ENCODE results near the gene REG1B.

REG1B gene, protein sequence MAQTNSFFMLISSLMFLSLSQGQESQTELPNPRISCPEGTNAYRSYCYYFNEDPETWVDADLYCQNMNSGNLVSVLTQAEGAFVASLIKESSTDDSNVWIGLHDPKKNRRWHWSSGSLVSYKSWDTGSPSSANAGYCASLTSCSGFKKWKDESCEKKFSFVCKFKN

DNA sequence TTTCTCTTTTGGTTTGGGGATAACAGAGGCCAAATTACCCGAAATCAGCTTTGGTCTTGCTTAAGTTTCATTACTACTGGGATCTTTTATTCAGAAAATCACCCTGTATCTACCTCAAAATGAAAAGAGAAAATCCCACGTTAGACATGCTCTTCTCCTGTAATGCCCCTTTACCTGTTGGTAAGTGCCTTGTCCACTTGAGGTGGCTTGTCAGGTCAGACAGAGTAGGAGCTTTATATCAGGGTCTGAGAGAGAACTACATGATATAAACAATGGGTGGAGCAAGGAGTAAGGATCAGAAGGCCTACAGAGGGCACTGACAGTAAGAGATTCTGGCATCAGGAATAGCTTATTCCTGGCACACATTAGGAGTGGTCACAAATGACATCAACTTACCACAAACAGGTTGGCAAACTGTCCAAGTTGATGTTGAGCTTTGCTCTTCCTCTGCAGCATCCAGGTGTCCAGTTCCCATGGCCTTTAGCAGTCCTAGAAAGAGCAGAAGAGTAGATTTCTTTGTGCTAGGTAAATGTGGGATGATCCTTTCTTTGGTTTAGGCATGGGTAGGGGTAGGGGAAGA is at the start of gene REG1B:
REG1B (minus strand) TSS at position 209 of the 580 bp plus-strand sequence. CDS start 381 bp downstream, outside the sequence.
- no peak for DNase-seq (ENCODE audit: low read depth, low spot score)

DNA sequence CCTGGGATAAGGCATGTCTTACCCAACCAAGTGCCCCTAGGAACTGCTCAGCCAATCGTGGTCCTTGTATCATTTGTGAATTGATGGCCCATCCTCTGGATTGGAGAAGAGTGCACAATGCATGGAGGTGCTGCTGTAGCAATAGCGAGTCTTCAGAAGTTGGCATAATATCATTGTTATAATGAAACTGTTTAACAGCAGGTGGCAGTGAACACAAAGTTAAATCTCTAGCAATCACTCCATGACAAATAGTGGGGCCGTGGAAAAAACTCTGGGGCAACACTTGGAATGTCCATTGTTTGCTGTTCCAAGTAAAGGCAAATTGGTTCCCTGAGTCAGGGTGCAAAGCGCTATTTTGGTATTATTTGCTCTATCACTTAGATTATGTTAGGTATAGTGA is 43.9 kb upstream of the REG1B start:
- DNase-seq (ENCODE audit: low read depth, low spot score) = no peak

DNA sequence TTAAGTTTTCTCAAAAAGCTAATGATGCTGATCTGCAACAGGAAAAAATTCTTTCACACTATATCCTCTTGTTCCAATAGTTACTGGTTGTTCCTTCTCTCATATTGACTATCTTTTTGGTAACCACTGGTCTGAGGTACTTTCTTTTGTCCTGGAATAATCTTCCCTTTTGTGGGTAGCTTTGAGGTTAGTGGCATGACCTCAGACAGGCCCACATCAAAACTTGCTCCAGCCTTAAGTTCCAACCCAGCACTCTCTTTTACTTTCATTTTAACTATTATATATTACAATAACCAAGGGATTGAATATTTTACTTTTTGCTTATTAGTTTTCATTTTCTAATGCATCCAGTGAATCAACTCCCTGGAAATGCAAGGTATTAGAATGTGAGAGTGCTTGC is 42.0 kb upstream of the REG1B start:
- no peak for DNase-seq (ENCODE audit: low read depth, low spot score)

DNA sequence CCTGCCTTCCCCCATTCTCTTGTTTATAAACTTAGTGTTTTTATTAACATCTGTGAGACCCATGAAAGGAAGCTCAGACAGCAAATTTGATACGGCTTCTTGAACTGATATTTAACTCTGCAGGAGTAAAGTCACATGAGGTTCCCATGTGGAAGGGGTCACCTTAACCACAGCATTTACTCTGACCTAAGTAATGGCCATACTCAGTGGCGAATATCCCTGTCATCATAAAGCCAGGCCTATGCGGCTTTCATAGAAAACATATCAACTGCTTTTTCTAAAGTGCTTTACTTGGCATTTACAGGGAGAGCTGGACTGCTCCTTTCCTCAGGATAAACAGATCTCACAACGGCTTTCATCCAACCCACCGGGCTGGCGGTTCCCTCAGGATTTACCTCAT is 41.5 kb upstream of the REG1B start:
- DNase-seq (ENCODE audit: low read depth, low spot score) = no peak

DNA sequence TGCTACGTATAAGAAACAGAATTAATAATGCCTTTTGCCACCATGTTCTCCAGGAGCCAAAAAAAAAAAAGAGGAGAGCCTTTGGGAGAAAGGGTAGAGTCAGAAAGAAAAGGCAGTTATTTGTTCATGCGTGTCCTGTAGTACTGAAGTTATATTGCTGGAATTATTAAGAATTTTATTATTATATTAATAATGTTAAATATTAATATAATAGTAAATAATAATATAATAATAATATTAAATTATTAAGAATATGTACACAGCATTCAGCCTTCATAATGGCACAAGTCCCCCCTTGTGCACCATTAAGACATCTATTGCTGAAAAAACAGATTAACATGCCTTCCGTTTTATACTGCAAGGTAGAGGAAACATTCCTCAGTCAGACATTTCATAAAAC is 40.6 kb upstream of the REG1B start:
- no peak for DNase-seq (ENCODE audit: low read depth, low spot score)

DNA sequence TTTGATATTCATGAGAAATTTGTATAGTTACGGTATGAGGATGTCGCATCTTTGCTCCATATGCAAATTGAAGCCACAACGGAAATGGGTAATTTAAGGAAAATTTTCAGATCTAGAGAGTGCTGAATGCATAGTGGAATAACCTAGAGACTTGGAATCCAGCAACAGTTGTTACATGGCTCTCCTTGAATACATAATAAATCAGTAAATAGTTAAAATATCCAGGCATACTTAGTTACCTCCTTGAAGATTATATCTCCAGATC is 37.9 kb upstream of the REG1B start:
- DNase-seq (ENCODE audit: low read depth, low spot score) = no peak

DNA sequence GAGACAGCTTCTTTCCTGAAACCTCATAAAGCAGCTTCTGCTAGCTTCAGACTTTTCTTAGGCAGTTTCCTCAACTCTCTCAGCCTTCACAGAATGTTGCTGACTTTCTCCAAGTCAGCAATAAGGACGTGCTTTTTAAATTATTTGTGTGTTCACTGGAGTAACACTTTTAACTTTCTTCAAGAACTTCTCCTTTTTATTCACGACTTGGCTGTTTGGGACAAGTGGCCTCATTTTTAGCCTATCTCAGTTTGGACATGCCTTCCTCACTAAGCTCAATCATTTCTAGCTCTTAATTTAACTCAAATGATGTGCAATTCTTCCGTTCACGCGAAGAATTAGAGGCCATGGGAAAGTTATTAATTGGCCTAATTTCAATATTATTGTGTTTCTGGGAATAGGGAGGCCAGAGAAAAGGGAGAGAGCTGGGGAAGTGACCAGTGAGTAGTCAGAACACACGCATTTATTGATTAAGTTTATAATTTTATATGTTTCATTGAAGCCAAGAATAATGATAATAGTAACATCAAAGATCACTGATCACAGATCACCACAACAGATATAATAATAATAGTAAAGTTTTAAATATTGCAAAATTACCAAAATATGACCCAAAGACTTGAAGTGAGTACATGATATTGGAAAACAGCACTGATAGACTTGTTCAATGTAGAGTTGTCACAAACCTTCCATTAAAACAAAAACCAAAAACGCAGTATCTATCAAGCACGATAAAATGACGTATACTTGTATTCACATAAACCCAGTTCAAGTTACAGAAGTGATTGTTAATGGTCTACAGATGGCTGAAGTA is 37.3 kb upstream of the REG1B start:
- DNase-seq (ENCODE audit: low read depth, low spot score) = no peak

DNA sequence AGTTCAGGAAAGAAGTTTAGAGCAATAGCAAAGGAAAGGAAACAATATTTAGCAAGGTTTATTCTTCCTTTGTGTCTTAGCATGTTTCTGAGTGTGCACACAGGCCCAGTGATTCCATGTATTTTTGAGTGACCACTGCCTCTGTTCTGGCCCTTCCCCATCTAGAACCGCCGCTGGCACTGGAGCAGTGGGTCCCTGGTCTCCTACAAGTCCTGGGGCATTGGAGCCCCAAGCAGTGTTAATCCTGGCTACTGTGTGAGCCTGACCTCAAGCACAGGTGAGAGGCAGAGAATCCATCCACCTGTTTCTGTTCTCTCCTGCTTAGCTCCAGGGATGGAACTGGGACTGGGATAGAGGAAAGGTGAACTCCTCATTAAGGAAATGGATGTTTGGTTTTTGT is 34.9 kb upstream of the REG1B start:
- no peak for DNase-seq (ENCODE audit: low read depth, low spot score)

DNA sequence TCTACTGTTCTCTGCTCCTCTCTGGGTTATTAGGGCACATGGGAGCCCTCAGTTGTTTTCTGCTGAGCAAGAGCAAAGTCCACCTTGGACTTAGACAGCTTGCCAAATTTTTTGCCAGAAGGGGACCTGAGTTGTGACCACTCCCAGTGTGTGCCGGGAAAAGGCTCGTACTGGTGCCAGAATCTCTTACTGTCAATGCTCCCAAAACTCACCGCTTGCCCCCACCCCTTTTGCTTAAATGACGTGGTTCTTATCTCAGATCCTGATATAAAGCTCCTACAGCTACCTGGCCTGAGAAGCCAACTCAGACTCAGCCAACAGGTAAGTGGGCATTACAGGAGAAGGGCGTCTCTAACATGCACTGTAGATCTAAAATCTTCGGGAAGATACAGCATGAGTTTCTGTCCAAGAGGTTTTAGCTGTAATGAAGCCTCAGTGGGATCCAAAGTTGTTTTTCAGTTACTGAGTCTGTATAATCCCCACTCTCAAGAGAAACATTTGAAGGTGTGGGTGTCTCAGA is 32.5 kb upstream of the REG1B start, which contains the start of gene REG1A:
REG1A (plus strand) TSS at position 295 of the 520 bp plus-strand sequence. CDS start 374 bp downstream, outside the sequence.
- DNase-seq (ENCODE audit: low read depth, low spot score) = no peak

DNA sequence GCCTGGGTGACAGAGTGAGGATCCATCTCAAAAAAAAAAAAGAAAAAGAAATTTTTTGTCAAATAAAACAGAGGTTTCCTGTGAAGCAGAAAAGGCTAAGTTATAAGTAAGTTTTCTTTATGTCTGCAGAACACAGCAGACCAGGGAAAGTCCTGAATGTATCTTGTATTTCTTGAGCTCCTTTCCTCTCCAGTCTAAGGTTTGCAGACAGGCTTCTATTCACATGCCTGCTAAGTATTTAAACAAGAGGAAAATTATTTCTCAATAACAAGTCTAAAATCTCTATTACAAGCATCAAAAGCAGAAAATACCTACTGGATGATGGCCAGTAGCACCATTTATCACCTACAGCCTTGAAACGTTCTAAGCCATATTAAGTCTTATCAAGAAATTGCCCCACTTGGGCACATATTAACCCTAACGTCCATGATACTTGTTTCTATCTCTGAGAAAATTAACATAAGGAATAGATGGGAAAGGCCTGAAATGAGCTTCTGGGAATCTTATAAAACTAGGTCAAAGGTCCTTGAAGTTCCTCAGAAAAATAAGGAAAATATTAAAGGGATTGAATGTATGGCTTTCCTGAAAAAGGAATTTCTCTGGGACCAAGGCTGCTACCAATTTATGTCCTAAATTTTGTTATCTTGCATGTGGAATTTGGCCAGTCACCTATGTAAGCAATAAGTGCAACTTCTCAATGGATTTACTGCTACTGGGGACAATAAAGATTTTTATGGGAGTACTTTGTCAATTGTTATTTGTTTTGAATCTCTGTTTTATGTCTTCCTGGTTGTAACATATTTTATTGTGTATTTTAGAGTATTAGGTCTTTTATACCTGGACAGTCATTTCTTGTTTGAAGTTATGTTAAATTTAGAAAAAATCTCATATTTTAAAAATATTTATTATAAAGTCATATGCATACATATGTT is 29.5 kb upstream of the REG1B start:
- DNase-seq (ENCODE audit: low read depth, low spot score) = no peak

DNA sequence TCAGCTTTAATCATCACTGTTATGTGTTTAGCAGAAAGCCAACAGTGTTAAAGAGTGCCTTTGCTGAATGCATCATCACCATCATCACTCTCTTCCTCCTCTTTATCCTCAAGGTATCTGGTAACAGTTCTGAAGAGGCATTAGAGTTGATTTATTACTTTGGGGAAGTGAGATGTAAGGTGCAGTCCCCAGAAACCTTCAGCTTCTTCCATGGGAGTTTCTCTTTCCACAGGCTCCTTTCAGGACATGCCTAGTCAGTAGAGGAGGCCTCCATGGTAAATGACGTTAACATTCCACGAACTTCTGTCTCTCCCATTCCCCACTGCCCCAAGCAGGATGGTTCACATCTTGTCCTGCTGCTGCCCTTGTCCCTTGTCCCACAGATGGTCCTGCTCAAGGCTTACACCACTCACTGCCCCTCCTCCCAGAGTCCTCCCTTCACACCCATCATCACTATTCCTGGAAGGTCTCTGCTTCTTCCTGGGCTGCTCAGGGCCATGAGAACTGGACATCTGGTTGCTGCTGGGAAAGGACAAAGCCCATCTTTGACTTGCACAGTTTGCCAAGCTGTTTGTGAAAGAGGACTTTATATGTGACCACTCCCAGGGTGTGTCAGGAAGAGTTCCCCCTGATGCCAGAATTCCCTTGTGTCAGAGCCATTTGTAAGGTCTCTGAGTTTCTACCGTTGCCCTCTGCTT is 27.2 kb upstream of the REG1B start:
- no peak for DNase-seq (ENCODE audit: low read depth, low spot score)

DNA sequence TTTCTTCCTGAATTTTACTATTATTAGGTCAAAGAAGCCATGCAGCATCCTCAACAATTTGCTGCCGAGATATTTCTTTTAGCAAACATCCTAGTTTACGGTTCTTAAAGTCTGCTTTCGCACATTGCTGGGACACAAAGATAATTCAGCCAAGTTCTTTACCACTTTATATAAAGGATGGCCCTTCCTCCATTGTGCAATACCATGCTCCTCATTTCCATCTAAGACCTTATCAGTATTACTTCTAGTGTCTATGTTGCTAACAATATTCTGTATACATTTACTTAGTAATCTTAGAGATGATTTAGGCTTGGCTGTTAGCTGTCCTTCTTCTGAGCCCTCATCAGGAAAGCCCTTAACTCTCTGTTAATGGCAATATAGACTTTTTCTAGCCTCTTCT is 24.5 kb upstream of the REG1B start:
- DNase-seq (ENCODE audit: low read depth, low spot score) = no peak

DNA sequence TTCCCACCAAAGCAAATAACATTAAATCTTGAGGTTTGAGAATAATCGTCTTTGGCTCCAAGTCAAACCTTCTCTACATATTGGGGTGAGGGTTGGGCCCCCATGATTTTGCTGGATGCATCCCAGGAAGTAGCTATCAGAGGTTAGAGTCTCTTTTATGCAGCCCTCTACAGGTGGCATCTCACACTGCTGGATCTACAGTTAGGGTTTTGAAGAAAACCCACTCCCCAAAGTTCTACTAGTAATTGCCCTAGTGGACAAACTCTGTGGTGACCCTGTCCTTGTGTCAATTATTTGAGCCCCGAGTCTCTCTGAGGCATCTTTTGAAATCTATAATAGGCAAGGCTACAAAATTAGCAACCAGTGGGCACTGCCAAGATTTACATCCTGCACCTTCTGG is 17.5 kb upstream of the REG1B start:
- no peak for DNase-seq (ENCODE audit: low read depth, low spot score)

DNA sequence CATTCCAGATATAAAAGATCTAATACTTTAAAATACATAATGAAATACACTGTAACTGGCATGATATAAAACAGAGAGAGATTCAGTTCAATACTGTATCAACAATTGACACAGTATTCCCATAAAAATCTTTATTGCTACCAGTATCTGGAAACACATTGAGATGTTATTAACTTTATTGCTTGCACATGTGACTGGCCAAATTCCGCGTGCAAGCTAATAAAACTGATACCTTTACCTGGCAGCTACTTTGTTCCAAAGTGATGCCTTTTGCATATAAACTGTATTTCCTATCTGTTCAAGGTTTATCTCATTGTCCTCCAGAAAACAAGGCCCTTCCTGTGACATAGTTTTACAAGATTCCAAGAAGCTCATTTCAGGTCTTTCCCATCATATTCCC is 15.4 kb upstream of the REG1B start:
- DNase-seq (ENCODE audit: low read depth, low spot score) = no peak

DNA sequence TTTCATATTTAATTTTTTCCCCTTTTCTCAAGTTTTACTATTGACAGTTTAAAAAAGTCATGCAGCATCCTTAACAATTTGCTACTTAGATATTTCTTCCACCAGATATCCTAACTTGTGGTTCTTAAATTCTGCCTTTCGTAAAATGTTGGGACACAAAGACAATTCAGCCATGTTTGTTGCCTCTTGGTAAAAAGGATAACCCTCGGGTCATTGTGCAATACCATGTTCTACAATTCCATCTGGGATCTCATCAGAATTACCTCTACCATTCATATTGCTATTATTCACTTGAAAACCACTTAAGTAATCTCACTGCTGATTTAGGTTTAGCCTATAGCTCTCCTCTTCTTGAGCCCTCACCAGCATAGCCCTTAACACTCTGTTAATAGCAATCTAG is 13.2 kb upstream of the REG1B start:
- DNase-seq (ENCODE audit: low read depth, low spot score) = no peak

DNA sequence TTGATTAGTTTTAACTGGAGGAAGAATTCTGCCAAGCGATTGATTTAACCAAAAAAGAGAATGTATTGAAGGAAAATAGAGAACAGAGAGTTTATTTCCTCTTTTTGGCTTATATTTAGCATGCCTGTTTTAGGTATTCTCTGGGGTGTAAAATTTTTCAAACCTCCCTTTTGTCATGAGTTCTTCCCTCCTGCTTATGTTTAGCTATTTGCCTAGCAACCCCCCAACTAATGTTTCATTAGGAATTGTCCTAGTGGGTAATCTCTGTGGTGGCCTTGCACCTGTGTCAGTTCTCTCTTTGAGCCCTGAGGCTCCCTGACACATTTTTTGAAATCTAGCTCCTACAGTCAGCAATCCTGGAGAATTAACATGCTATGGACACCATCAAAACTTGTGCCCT is 12.5 kb upstream of the REG1B start:
- DNase-seq (ENCODE audit: low read depth, low spot score) = no peak

DNA sequence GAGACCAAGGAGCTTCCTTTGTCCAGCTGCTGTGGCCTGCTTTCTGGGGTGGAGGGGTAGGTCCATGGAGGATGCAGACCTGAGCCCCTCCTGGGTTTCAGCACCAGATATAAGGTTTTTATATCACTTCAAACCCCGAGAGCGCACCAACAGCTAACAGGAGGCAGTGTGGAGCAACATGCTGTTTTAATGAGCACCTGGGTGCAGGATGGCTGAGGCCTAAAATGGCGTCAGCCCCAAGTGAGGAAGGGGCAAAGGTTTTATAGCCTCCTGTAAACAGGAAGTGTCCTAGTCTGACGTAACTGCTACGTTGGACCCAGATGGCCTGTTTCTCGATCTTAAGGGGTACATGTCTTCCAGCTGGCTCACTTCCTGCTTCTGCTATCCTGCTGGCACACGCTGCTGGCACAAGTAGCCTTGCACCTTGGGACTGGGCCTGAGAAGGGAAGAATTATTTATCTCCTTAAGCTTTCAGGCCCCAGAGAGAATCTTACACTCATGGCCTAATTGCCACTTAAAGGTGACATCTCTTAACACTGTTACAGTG is 11.4 kb upstream of the REG1B start:
- DNase-seq (ENCODE audit: low read depth, low spot score) = no peak

DNA sequence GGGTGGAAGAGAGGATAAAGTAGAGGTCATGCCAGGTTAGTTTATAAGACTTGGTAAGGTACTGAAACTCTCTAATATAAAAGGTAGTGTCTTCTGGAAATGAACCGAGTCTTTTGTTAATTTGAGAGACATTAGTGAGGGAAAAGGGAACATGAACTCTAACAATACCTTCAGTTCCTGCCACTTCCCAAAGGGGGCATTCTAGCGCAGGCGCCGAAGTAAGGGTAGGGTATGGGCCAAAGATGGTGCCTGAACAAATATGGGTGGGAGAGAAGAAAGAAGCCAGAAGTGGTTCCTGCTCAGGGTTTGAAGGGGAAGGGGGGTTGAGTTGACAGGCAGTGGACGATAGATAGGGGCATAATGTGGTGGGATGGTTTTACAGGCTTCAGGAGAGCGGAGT is 10.1 kb upstream of the REG1B start:
- no peak for DNase-seq (ENCODE audit: low read depth, low spot score)

DNA sequence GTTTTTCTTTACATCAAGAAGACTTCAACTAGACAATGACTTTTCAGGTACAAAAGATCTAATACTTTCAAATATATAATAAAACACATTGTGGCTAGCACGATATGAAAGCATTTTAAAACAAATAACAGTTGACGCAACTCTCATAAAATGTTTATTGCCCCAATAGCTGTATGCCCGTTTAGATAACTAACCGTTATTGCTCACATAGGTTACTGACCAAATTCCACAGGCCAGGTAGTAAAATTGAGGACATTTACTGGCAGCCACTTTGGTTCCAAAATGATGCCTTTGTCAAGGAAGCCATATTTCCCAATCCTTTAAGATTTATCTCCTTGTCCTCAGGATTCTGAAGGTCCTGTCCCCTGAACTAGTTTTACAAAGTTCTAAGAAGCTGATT is 2.9 kb upstream of the REG1B start:
- no peak for DNase-seq (ENCODE audit: low read depth, low spot score)

DNA sequence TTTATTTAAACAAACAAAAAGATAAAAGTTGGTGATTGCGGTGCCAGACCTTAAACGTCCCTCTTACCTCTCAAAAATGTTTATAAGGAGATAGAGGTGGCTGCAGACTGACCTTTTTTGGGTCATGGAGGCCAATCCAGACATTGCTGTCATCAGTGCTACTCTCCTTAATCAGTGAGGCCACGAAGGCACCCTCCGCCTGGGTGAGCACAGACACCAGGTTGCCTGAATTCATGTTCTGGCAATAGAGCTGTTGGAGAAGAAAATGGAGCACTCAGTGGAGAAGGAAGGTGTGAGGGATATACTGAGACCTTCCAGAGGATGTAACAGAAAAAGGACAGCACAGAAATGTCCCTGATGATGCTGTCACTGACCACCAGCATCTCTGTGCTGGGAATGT is 1.5 kb downstream of the REG1B start:
- DNase-seq (ENCODE audit: low read depth, low spot score) = no peak

DNA sequence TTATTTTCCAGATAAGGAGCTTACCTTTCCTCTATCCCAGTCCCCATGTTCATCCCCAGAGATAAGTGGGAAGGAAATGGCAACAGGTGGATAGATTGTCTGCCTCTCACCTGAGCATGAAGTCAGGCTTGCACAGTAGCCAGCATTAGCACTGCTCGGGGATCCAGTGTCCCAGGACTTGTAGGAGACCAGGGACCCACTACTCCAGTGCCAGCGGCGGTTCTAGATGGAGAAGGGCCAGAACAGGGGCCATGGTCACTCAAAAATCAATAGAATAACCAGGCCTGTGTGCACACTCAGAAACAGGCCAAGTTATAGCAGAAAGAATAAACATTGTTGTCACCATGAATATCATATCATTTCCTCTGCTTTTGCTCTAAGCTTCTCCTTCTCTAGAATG is 2.4 kb downstream of the REG1B start:
- no peak for DNase-seq (ENCODE audit: low read depth, low spot score)
